Measurements from ENCODE around the gene CD72.
"Not testable (repeated sequence)": the region's sequence is repeated elsewhere in the genome, so short reads cannot be mapped to it uniquely, and the experiment has no call there.

Gene CD72

DNA sequence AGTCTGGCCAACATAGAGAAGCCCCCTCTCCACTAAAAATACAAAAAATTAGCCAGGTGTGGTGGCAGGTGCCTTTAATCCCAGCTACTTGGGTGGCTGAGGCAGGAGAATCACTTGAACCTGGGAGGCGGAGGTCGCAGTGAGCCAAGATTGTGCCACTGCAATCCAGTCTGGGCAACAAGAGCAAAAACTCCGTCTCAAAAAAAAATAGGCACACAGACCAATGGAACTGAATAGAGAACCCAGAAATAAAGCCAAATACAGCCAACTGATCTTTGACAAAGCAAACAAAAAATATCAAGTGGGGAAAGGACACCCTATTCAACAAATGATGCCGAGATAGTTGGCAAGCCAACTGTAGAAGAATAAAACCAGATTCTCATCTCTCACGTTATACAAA, 29.7 kb downstream of the CD72 start:
- DNase-seq (ENCODE audit: low read depth) = not testable (repeated sequence)

- DNase-seq (ENCODE audit: low read depth) = not testable (repeated sequence)
Measured at GRCh38 chr9:35584681-35585080, 33.5 kb downstream of the CD72 start.

DNA sequence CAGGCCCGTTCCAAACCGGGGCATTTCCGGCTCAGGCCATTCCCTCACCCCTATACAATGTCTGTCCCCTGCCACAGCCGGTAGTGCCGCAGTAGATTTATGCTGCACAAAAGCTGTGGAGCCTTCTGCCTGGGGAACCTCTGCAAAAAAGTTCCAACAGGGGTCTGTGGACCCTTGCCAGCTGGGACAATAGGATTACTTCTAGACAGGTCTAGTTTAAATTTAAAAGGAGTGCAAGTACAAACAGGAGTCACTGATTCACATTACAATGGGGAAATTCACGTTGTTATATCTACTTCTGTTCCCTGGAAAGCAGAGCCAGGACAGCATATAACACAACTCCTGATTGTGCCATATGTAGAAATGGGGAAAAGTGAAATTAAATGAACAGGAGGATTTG, 34.7 kb downstream of the CD72 start:
- DNase-seq (ENCODE audit: low read depth) = not testable (repeated sequence)

DNA sequence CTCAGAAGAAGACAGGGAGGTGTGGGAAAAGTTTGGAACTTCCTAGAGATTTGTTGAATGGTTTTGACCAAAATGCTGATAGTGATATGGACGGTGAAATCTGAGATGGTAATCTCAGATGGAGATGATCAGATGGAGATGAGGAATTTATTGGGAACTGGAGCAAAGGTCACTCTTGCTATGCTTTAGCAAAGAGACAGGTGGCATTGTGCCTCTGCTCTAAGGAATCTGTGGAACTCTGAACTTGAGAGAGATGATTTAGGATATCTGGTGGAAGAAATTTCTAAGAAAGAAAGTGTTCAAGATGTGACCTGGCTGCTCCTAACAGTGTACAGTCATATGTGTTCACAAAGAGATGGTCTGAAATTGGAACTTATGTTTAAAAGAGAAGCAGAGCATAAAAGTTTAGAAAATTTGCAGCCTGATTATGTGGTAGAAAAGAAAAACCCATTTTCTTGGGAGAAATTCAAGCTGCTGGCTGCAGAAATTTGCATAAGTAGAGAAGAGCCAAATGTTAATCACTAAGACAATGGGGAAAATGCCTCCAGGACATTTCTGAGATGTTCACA, 38.5 kb downstream of the CD72 start:
- not testable (repeated sequence) for DNase-seq (ENCODE audit: low read depth)

DNA sequence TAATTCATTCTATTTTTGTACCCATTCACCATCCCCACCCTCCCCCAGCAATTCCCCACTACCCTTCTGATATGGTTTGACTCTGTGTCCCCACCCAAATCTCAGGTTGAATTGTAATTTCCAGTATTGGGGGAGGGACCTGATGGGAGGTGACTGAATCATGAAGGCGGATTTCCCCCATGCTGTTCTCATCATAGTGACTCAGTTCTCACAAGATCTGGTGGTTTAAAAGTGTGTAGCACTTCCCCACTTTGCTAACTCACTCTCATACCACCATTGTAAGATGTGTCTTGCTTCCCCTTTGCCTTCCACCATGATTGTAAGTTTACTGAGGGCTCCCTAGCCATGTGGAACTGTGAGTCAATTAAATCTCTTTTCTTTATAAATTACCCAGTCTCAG, 39.1 kb downstream of the CD72 start:
- DNase-seq (ENCODE audit: low read depth) = no peak

DNA sequence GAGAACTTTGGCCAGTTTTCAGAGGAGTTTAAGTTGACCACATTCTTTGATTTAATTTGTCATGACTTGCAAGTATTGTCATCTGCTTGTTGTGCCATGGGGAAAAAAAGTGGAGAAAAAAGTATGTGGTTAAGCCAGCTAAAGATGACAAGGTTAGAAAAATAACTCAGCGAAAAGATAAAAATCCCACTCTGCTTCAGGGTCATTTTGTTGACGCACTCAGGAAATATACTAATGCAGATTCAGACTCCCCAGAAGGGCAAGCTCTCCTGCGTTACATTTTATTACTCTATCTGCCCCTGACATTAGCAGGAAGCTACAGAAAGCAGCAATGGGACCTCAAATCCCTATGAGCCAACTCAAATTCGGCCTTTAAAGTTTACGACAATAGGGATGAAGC, 40.7 kb downstream of the CD72 start:
- DNase-seq (ENCODE audit: low read depth) = no peak

DNA sequence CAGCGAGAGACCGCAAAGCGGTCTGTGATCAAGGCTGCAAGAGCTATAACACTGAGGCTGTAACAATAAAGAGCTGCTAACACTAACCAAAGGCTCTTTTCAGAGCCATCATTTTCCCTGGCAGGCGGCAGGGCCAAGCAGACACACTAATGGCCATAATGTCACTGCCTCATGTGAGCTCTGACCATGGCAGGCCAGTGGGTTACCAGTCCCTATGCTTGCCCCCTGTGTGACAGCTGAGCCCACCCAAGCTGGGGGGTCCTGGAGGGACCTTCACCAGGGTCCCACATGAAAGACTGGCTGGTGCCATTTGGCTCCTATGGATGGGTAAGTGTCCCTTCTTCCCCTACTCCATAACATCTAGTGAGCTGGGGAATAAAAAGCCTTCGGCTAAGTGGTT, 42.7 kb downstream of the CD72 start:
- DNase-seq (ENCODE audit: low read depth) = no peak

DNA sequence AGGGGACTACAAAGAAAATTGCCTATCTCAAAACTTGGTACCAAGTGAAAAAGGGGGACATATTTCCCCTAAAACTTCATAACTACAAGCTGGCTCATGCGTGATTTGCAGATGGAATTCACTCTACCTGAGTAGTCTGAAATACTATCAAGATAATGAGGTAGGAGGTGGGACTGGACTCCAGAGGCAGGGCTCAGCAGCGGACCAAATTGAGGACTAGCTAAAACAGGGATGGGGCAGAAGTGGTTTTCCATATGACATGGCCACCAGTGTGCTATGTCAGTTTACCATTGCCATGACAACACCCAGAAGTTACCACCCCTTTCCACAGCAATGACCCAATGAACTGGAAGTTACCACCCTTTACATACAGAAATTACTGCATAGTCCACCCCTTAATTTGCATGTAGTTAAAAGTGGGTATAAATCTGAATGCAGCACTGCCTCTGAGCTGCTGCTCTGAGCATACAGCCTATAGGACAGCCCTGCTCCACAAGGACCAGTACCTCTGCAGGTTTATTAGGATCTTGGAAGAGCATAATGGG, 43.6 kb downstream of the CD72 start:
- no peak for DNase-seq (ENCODE audit: low read depth)

DNA sequence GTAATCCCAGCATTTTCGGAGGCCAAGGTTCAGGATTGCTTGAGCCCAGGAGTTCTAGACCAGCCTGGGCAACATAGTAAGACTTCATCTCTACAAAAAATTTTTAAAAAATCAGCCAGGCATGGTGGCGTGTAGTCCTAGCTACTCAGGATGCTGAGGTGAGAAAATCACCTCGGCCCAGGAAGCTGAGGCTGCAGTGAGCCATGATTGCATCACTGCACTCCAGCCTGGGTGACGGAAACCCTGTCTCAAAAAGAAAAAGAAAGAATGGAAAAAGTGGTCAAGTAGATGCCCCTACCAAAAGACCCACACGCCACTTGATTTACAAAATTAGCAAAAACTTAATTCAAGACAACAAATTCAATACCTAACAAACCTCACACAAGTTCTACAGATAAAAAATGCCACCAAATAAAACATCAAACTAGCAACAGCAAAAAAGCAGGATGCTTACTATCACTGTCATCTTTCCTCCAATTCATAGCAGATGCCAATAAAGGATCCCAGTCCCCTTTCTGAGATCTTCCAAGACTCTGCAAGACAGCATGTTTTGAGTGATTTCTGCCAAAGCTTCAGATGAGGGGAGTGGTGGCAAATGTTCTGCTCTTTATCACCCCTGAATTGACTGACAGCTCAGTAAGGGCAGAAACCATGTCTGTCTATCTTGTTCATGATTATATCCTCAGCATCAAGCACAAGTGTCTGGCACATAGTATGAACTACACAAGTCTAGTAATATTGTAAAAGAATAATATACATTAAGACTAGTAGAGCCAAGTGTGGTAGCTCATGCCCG, 47.3 kb downstream of the CD72 start:
- no peak for DNase-seq (ENCODE audit: low read depth)

DNA sequence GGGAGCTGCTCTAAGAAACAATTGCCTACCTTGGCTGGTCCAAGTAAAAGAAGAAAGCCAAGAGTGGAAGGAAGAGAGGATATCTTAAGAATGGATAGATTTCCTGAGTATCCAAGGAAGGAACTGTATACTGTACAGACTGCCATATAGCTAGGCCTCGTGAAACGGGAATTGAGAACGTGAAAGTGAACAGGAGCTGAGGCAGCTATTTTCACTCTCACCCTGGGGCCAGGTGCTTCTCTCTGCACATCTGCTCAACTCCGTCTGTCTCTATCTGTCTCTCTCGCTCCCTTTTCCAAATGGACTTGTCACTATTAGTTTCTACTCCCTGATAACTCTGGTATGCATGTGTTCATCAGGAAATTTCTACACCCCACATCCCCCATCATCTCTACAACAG, 49.0 kb downstream of the CD72 start:
- DNase-seq (ENCODE audit: low read depth) = no peak

DNA sequence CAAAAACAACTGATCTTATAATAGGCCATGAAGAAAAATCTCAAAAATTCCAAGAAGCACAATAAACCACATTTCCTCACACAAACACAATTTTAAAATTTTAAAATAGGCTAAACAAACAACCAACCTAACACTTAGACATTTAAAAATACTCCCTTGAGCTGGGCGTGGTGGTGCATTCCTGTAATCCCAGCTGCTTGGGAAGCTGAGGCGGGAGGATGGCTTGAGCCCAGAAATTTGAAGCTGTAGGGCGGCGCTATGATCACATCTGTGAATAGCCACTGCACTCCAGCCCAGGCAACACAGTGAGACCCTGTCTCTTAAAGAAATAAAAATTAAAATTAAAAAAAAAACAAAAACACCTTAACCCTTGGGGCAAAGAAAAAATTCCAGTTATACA, 50.0 kb downstream of the CD72 start:
- no peak for DNase-seq (ENCODE audit: low read depth)

GRCh38 chr9:35566417-35566816, 51.8 kb downstream of the CD72 start:
- no peak for DNase-seq (ENCODE audit: low read depth)

- DNase-seq (ENCODE audit: low read depth) = no peak
Measured at GRCh38 chr9:35564658-35565061, 53.6 kb downstream of the CD72 start.

DNA sequence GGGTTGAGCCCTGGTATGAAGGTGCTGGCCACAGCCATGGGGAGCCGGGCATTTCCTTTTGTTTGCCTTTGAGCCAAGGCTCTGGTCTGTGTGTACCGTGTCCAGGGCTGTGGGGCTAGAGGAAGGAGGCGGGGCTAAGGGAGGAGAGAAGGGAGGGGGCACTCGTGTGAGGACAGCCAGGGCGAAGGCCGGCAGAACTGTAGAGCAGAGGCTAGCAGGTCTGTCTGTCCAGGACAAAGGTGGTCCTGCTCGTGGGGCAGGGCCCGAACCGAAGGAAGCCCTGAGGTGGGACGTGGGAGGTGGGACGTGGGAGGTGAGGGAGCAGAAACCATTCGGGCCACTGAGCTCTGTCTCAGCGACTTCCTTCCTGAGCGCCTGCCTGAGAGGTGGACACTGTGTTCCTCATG, 54.4 kb downstream of the CD72 start:
- DNase-seq (ENCODE audit: low read depth) = no peak

GRCh38 chr9:35562895-35563780, 55.1 kb downstream of the CD72 start:
- no peak for DNase-seq (ENCODE audit: low read depth)

- DNase-seq (ENCODE audit: low read depth) = no peak
Measured at GRCh38 chr9:35561468-35562261, 56.5 kb downstream of the CD72 start.

DNA sequence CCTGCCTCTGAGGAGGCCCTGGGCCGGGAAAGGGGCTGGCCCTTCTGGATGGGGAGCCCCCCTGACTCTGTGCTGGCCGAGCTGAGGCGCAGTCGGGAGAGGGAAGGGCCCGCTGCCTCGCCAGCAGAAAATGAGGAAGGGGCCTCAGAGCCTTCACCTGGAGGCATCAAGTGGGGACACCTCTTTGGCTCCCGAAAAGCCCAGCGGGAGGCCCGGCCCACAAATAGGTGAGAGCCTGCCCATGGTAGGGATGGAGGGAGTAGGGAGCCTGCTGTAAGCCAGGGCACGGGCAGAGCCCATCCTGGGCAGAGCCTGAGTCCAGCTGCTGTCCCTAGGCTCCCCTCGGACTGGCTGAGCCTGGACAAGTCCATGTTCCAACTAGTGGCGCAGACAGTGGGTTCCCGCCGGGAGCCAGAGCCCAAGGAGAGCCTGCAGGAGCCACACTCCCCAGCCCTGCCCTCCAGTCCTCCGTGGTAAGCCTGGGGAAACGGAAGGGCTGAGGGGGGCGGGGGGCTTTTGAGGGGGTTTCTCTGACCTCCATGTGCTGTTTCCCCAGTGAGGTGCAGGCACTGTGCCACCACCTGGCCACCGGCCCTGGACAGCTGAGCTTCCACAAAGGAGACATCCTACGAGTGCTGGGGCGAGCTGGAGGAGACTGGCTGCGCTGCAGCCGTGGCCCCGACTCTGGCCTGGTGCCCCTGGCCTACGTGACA, 57.4 kb downstream of the CD72 start:
- no peak for DNase-seq (ENCODE audit: low read depth)

Measured in non-pigmented ciliary epithelial cell (primary cell).